Stimulated activated CD8-positive, alpha-beta memory T cell treated with anti-CD3 and anti-CD28 coated beads, Interleukin-7, amount 100 ng/mL, for 4 hours (primary cell): ENCODE measurements around the gene ITPK1.

Source experiments
- DNase-seq, 2 donors: peaks; one replicate each; pipeline ENCODE4 v3.0.0-alpha.2; 2020; ENCODE audit warnings: low read depth in 2 of 2

Gene ITPK1

DNA sequence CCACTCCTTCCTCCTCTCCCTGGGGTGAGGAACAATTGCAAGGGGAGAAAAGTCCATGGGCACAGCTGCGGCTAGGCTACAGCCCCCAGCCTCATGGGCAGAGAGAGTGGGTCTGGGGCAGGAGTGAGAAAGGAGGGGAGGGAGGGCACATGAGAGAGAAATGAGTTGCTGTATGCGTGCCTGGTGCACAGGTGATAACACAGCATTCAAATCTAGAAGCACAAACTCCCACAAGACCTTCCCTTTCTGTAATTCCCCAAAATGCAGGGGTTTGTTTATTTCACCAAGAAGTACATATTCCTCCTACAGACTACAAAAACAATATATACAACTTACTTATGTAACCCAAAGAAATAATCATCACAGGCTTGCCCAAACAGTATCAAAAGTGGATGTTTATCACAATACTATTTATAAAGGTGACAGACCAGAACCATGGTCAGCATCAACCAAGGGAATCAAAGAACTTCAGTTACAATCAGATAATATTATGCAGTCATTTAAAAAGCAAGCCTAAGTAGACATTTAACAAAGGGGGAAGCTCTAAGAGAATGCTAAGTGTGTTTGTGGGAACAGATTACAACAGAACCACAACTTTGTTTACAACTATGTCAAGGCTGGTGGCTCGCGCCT is 54.2 kb downstream of the ITPK1 start:
- no peak for DNase-seq

- no peak for DNase-seq
Measured at GRCh38 chr14:93060841-93061240, 54.9 kb downstream of the ITPK1 start.

DNA sequence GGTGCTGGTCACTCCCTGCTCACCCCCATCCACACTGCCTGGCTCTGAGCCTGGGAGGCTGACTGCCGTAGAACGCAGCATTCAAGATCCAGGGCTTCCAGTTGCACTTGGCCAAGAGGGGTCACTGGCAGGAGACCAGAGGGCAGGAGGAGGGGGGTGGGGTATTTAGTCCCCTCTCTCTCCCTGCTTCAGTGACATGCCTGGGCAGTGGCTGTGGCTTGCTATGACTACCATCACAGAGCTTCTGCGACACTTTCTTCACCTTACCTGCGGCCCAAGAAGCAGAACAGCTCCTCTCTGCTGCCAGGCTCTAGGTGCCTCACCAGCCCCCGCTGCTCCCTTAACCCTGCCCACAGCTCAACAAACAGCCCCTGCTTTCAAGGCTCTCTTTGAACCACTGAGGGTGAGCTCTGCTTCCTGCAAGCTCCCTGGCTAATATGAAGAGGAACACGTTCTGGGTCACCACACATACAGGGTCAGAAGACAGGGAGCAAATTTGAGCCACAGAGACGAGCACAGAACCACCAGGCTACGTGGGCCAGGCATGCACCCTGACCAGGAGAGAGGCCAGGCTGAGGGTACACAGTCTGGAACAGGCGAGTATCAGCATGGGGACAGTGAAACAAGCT is 55.7 kb downstream of the ITPK1 start:
- no peak for DNase-seq

- DNase-seq, result no peak
Measured at GRCh38 chr14:93059260-93059659, 56.5 kb downstream of the ITPK1 start.

DNA sequence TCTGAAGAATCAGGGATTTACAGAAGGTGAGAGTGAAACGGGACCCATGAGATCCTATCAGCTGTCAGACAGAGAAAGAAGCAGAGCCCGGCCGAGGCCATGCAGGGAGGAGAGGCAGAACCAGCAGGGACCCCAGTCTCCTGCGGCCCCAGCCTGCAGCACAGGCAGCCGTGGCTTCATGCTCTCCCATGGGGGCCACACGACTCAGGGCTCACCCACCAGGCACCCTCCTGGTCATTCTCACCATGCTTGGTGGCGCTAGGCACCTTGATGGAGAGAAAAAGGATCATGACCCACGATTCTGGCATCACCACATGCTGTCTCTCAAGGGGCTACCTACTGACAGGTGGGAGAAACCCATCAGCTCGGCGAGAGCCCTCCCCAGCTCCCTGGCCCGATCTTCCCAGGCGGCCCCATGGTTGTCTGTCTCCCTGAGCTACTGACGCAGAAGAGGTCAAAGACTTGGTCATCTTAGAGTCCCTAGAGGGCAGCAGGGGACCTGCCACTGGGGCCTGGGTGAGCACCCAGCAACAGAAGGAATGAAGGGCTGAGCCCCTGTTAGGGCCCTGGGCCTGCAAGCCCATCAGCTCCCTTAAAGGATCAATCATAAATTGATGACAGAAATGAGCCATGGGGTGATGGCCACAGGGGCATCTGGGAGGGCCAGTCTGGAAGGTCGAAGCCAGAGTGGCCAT is 58.0 kb downstream of the ITPK1 start:
- no peak for DNase-seq

DNA sequence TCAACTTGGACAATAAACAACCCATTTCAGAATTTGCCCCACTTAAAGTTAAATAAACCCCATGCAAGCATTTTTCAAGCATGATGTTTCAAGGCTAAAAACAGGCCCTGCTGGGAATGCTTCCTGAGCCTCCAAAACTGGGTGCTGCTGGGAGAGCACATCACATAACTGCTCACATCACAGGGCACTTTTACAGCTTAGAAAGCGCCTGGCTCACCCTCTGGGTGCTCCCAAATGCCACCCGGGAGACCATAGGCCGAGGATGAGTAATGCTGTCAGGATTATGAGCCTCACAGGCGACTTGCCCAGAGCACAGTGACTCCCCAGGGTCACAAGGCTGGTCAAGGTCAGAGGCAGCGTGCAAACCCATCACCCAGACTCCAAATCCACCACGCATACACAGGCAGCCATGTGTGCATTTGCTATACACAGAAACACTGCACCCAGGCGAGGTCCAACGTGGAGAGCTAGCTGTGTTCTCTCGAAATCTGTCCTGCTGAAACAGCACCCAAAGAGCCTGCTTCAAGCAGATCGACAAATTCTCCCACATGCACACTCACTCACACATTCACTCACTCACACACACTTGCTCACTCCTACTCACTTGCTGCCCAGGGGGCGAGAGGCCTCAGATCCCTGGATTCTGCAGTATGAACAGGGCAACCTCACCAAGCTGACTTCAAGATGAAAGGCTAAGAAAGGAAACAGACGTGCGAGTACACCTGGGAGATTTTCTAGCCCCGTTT is 58.7 kb downstream of the ITPK1 start:
- no peak for DNase-seq

DNA sequence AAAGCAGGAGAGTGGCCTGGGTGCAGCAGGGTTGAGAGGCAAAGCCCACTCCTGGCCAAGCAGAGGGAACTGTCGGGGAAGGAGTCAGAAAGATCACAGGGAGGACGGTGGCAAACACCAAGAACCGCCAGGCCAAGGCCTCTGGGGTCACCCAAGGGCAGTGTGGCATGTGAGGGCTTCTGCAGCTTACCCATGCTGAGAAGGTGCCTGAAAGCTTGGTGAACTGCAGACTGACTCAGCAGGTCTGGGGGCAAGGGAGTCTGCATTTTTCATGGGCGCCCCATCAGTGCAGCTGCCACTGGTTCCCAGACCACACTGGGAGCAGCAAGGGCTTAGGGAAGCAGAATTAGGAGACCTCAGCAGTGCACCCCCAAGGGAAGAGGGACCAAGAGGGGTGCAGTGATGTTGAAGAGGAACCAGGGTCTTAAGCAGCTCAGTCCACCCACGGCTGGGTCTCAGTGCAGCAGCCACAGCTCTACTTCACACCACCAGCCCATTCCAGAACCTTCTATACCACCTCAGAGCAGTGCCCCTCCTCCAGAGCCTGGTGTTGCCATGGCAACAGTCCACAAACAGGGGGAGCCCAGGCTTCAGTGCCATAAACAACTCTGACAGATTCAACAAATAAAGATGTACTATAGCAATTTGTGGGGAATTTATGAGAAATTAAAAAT is 59.4 kb downstream of the ITPK1 start:
- DNase-seq, result no peak

DNA sequence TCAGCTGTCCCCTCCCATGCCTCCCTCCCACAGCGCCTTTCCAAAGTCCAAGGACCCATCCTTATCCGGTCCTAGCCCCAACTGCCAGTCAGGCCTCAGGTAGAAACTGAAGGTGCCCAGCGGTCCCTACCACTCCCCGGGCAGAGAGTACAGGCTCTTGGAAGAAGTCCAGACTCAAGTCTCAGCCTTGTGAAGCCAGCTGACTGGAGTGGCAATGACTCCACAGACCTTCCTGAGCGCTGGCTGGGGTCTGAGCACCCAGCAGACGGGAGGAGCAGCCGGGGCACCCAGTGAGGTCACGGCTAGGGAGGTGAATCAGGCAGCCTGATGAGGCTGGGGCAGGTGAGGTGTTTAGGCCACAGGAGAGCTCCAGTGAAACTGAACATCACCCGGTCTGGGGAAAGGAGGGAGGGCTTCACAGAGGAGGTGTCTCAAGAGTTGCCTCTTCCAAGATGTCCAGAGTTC is 60.0 kb downstream of the ITPK1 start:
- no peak for DNase-seq

GRCh38 chr14:93054876-93055275 is 60.8 kb downstream of the ITPK1 start:
- DNase-seq, result no peak

- DNase-seq, result no peak
Measured at GRCh38 chr14:93054006-93054405, 61.7 kb downstream of the ITPK1 start.

- no peak for DNase-seq
Measured at GRCh38 chr14:93051600-93052546, 63.9 kb downstream of the ITPK1 start.

DNA sequence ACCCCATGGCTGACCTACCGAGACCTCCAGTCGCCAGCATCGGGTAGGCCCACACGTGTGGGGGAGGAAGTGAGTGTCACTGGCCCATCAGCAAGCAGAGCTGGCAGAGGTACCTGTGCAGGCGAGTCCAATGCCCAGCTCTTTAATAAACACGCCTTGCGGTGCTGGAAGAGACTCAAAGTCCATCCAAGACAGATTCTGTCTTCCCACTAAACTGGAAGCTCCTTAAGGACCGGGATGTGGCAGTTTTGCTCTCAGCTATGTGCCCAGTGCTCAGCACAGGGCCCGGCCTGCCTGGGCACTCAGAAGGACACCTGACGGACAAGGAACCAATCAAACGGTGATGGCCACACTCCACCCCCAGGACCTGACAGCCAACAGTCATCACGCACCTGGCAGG is 65.0 kb downstream of the ITPK1 start:
- no peak for DNase-seq

DNA sequence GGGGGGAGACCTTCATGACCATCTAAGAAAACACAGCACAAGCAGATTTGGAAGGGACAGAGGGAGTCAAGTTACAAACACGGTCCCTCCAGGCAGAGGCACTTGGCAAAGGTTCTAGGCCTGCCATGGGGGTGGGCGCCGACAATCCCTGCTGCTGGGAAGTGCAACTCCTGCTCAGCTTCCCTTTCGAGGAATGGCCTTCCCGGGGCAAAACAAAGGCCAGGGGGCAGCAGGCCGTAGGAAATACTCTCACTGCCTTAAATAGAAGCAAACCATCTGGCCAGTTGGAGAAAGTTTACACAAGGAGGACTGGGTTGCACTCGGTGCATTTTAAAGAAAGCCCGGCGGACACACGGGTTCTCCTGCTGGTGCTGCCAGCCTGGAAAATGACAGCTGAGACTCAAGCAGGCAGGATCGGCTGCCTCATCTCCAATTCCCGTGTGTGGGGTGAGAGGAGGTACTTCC is 65.8 kb downstream of the ITPK1 start:
- DNase-seq, result no peak

DNA sequence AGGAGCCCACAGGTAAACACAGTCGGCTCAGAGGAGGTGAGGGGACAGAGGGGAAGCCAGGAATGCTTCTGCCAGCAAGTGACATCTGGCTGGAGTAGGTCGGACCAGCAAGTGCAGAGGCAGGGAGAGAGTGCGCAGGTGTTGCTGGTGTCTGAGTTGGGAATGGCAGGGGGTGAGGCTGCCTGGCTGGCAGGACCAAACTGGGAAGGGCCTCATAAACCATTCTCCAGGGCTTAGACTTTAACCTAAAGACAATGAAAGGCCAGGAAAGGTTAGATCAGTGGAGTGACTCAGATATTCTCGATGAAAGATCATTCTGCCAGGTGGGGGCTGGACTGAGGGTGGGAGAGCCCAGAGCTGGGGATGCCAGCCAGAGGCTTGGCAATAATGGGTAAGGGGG is 66.4 kb downstream of the ITPK1 start:
- DNase-seq, result no peak

DNA sequence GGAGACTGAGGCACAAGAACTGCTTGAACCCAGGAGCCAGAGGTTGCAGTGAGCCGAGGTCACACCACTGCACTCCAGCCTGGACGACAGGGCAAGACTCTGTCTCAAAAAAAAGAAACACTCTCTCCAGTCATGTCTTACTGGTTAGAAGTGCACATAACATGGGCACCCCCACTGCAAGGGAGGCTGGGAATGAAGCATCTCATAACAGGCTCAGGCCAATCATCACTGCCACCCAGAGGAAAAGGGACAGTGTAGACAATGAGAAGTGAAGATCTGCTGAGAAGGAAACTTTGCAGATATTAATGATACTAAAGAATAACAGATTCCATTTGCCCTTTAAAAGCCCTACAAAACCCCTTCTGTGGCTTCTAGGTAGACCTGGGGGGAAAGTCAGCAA is 66.9 kb downstream of the ITPK1 start:
- no peak for DNase-seq

DNA sequence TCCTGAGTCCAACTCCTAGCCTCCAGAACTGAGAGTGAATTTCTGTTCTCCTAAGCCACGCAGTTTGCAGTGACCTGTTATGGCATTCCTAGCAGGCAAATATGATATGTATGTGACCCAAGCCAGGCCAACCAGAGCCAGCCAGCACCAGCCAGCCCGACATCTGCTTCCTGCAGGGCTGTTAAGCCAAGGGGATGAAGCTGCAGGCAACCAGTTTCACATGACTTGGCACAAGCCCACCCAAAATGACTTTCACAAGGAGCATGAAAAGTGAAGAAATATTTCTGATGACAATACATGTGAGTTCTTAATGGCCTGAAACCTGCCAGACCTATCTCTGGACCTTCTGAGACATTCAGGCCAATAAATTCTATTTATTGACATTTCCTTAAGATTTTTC is 68.1 kb downstream of the ITPK1 start:
- DNase-seq, result no peak

DNA sequence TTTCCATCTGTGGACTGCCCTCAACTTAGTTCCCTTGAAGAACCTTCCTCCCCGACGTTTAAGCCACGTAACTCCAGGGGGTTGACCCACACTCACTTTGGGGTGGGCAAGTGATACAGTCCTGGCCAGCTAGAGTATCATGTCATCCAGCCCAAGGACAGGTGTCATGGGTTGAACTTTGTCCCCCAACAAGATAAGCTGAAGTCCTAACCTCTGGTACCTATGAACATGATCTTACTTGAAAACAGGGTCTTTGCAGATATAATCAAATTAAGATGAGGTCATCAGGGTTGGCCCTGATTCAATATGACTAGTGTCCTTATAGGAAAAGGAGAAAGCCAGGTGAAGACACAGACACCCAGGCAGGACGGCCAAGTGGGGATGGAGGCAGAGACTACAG is 68.6 kb downstream of the ITPK1 start:
- no peak for DNase-seq

DNA sequence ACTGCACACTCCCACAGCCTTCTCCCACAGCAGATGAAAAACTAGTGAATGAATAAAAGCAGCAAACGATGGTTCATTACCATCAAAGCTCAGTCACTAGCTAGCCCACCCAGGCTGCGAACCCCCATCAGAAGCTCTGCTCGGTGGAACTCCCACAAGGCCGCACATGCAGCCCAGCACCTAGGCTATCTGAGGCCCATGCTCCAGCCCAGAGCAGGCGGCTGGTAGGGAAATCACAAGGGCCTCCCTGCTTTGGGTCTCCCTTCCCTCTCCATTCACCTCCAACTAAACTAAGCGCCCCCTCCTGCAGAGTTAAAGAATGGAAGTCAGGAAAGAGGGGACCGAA is 69.0 kb downstream of the ITPK1 start:
- no peak for DNase-seq

- DNase-seq, result no peak
Measured at GRCh38 chr14:93045965-93046704, 69.6 kb downstream of the ITPK1 start.

DNA sequence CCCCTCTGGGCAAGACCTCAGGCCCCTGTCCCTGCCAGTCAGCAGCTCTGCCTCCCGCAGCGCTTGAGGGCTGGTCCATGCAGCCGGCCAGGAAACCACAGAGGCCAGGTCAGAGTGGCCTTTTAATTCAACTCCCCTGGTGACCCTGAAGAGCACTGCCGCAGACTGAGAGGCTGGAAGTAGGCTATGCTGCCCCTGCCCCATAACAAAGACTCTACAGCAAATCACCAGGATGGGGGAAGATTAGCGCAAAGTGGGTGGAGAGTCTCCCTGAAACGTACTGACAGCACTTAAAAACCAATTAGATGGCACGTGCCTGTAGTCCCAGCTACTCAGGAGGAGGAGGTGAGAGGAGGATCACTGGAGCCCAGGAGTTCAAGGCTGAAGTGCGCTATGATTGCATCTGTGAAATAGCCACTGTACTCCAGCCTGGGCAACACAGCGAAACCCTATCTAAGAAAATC is 70.5 kb downstream of the ITPK1 start:
- DNase-seq, result no peak
